Epithelial cell of esophagus (primary cell): ENCODE measurements around the gene IRX2.

Experiments used
- DNase-seq: peaks from one replicate; pipeline ENCODE4 v3.0.0; 2010; ENCODE audit warnings: low read depth
- H3K4me3 ChIP-seq: 2 replicates; pipeline ENCODE4 v1.5.1; 2011; ENCODE audit warnings: mild to moderate bottlenecking, low read length, control low read depth
- CTCF ChIP-seq: IDR thresholded peaks from 2 replicates; pipeline ENCODE4 v1.5.1; 2011; ENCODE audit warnings: low read depth, mild to moderate bottlenecking, low read length, control low read depth, inconsistent platforms; ENCODE audit not compliant: insufficient read depth; ENCODE audit errors: missing control alignments

The IRX2 gene

DNA sequence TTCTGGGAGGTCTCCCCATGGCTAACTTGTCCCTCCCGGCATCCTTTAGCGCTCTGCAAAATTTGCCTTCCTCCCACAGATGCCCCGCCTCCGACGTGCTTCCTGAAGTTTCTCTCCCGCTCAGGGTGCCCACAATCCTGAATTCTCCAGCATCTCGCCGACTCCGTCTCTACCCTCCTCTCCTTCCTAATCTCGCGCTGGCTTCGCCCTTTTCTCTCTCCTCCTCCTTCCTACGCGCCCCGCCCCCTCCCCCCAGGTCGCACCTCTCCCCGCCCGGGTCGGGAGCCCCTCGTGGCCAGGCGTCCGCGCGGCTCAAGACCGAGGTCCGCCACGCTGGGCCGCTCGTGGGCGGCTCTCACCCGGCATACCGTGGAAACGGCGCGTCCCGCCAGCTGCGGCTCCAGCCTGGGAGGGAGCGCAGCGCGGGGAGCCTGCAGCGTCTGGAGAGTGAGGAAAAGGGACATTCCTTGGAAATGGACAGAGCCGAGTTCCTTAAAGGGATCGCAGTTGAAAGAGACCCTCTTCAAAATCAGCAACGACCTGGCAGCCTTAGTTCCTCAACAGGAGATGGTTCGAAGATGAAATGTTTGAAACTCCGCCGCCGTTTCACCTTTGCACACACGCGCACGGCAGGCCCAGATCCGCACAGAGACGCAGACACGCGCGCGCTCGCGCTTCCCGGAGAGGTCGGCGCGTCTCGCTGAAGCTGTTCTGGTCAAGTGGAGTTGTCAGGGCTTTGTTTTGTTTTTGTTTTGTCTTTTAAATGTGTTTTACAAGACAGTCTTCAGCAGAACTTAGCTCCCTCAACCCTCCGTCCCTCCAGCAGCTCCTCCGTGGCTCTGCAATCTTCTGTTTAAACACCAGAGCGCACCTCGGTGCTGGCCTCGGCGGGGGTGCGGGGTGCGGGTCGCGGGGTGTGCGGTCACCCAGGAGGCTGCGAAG lies 5.0 kb upstream of the IRX2 start:
- peak; percentile 75 for DNase-seq
- peak overlapping the region; percentile 42 for H3K4me3 ChIP-seq
- TF ChIP-seq CTCF: no peak

- peak; percentile 37 for DNase-seq
- no peak for TF ChIP-seq CTCF
- H3K4me3 ChIP-seq: peak overlapping the region; percentile 42
Measured at GRCh38 chr5:2755681-2756171, 4.2 kb upstream of the IRX2 start.

- peak; percentile 48 for DNase-seq
- peak overlapping the region; percentile 27 for H3K4me3 ChIP-seq
- no peak for TF ChIP-seq CTCF
Measured at GRCh38 chr5:2755076-2755680, 3.7 kb upstream of the IRX2 start.

DNA sequence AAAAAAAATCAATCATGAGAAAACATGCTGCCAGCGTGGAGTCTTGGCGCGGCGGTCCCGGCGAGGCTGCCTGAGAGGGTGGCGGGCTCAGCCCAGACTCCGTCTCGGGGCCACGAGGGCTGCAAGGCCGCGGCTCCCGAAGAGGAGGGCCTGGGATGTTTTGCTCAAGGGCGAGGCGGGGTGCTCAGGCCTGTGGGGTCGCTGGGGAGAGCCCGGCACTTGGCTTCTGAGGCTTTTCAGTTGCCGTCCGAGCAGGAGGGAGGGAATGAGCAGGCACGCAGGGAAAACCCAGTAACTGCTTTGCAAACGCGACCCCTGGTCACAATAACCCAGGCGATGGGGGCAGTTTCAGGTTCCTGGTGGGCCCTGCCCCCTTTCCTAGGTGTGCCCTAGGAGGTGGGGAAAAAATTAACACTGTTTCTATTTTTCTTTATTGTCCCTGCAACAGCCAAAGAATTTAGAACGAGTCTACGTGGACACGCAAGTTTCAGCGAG lies 3.2 kb upstream of the IRX2 start:
- peak; percentile 13 for DNase-seq
- no peak for TF ChIP-seq CTCF
- peak overlapping the region; percentile 27 for H3K4me3 ChIP-seq

GRCh38 chr5:2753452-2754420 lies 2.3 kb upstream of the IRX2 start:
- TF ChIP-seq CTCF: no peak
- peak overlapping the region; percentile 55 for H3K4me3 ChIP-seq
- DNase-seq: peak; percentile 16

DNA sequence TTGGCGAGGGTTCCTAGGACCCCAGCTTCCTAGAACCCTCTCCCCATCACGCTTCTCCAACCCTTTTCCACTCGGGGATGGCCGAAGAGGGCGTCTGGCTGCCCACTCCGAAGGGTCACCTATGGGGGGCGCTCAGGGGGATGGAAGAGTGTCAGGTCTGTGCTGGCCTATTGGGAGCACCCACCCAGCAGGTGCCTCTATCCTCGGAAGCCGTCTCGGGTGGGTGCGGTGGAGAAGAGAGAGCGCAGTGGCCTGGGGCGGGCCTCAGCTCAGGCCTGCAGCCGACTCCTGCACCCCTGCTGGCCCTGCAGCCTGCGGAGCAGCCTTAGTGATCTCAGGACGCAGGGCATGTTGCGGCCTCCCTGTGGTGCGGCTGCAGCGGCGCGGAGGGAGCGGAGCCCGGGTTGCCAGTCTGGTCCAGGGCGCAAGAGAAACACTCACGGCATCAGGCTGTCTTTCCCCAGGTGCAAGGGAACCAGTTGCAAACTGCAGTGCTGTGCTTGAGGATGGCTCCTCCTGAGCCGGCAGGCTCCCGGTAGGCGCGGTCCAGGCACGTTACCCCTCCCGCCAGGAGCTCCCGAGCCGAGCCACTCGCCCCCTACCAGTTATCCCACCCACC lies 1.5 kb upstream of the IRX2 start:
- peak; percentile 56 for DNase-seq
- peak overlapping the region; percentile 55 for H3K4me3 ChIP-seq
- TF ChIP-seq CTCF: no peak
